Measurements from ENCODE around the gene RYR3. TPM values are rescaled to one million over a fixed set of nuclear protein-coding genes. Genes with fewer than 3 reads are reported as not detected.

Gene RYR3
- total RNA-seq, 2 experiments from 2014 or later = 0.06 to 0.32 TPM

- intact Hi-C loops (cut with micrococcal nuclease; ENCODE audit: unreplicated experiment) = no loop called here
- TF ChIP-seq EZH2phosphoT487 (IDR thresholded peaks at IDR 0.05; ENCODE audit: borderline replicate concordance, low read depth, low read length) (no peak), CTCF (conservative IDR thresholded peaks at IDR 0.05; ENCODE audit: low read length) (no peak)
- Histone ChIP-seq H3K4me3 (ENCODE audit: low read depth, low read length, poor library complexity, severe bottlenecking) (no peak overlapping the region), H4K20me1 (ENCODE audit: insufficient read depth, low read length) (no peaks in the 10 kb centered on the region), H2AFZ (ENCODE audit: low read length) (no peak overlapping the region), H3K79me2 (ENCODE audit: insufficient read depth, low read depth, low read length) (no peaks in the 10 kb centered on the region), H3K36me3 (ENCODE audit: insufficient read depth, low read length) (no peaks in the 10 kb centered on the region), H3K9me2 (ENCODE audit: insufficient read depth, low read length) (no peaks in the 10 kb centered on the region), H3K4me1 (ENCODE audit: insufficient read depth, low read length, poor library complexity, severe bottlenecking) (no peaks in the 10 kb centered on the region), H3K9me3 (ENCODE audit: low read length) (no peaks in the 10 kb centered on the region), H3K27ac (ENCODE audit: low read depth, low read length, poor library complexity, severe bottlenecking) (no peak overlapping the region), H3K4me2 (ENCODE audit: low read length) (no peak overlapping the region)
- BruUV-seq (replicated peaks) = no TSS peak
- ChIA-PET POLR2A (no interaction called here), CTCF (ENCODE audit: unreplicated experiment) (no interaction called here)
- DNase-seq (ENCODE audit: low spot score) = no peak
Measured at GRCh38 chr15:33629647-33630046, 318.9 kb downstream of the RYR3 start.

- Histone ChIP-seq H3K27ac (ENCODE audit: low read depth, low read length, poor library complexity, severe bottlenecking) (no peak overlapping the region), H3K79me2 (ENCODE audit: insufficient read depth, low read depth, low read length) (no peaks in the 10 kb centered on the region), H2AFZ (ENCODE audit: low read length) (no peak overlapping the region), H3K4me1 (ENCODE audit: insufficient read depth, low read length, poor library complexity, severe bottlenecking) (no peaks in the 10 kb centered on the region), H4K20me1 (ENCODE audit: insufficient read depth, low read length) (no peaks in the 10 kb centered on the region), H3K4me3 (ENCODE audit: low read depth, low read length, poor library complexity, severe bottlenecking) (no peak overlapping the region), H3K36me3 (ENCODE audit: insufficient read depth, low read length) (no peaks in the 10 kb centered on the region), H3K4me2 (ENCODE audit: low read length) (no peak overlapping the region), H3K9me3 (ENCODE audit: low read length) (no peaks in the 10 kb centered on the region), H3K9me2 (ENCODE audit: insufficient read depth, low read length) (no peaks in the 10 kb centered on the region)
- TF ChIP-seq CTCF (conservative IDR thresholded peaks at IDR 0.05; ENCODE audit: low read length) = no peak
- no peak for TF ChIP-seq EZH2phosphoT487 (IDR thresholded peaks at IDR 0.05; ENCODE audit: borderline replicate concordance, low read depth, low read length)
- ChIA-PET CTCF (ENCODE audit: unreplicated experiment) (no interaction called here), POLR2A (interaction anchor here (0.6 to 1.2 kb wide), 2 partner anchors 19 to 169 kb away, joined by 3 to 4 read pairs; no protein-coding TSS in a partner anchor)
- BruUV-seq (replicated peaks) = no TSS peak
- intact Hi-C loops (cut with micrococcal nuclease; ENCODE audit: unreplicated experiment) = no loop called here
- DNase-seq (ENCODE audit: low spot score) = no peak
Measured at GRCh38 chr15:33636234-33636633, 325.5 kb downstream of the RYR3 start.

- Histone ChIP-seq H4K20me1 (ENCODE audit: insufficient read depth, low read length) (no peaks in the 10 kb centered on the region), H3K9me3 (ENCODE audit: low read length) (no peaks in the 10 kb centered on the region), H3K4me1 (ENCODE audit: insufficient read depth, low read length, poor library complexity, severe bottlenecking) (no peaks in the 10 kb centered on the region), H3K4me2 (ENCODE audit: low read length) (no peak overlapping the region), H3K9me2 (ENCODE audit: insufficient read depth, low read length) (no peaks in the 10 kb centered on the region), H3K79me2 (ENCODE audit: insufficient read depth, low read depth, low read length) (no peaks in the 10 kb centered on the region), H3K4me3 (ENCODE audit: low read depth, low read length, poor library complexity, severe bottlenecking) (no peak overlapping the region), H2AFZ (ENCODE audit: low read length) (no peak overlapping the region), H3K27ac (ENCODE audit: low read depth, low read length, poor library complexity, severe bottlenecking) (no peak overlapping the region), H3K36me3 (ENCODE audit: insufficient read depth, low read length) (no peaks in the 10 kb centered on the region)
- no peak for DNase-seq (ENCODE audit: low spot score)
- TF ChIP-seq EZH2phosphoT487 (IDR thresholded peaks at IDR 0.05; ENCODE audit: borderline replicate concordance, low read depth, low read length) (no peak), CTCF (conservative IDR thresholded peaks at IDR 0.05; ENCODE audit: low read length) (no peak)
- BruUV-seq (replicated peaks) = no TSS peak
- ChIA-PET CTCF (ENCODE audit: unreplicated experiment) (no interaction called here), POLR2A (interaction anchor here (0.9 to 1.2 kb wide), 3 partner anchors 18 to 324 kb away, joined by 3 to 4 read pairs (median 3); no protein-coding TSS in a partner anchor)
- intact Hi-C loops (cut with micrococcal nuclease; ENCODE audit: unreplicated experiment) = no loop called here
Measured at GRCh38 chr15:33636958-33637357, 326.2 kb downstream of the RYR3 start.

Data from OCI-LY7 (cell line).